HG03469 (cell line): Measurements from ENCODE around the gene KCNAB2.

Source experiments
- ATAC-seq: cut with Tn5 transposase; IDR thresholded peaks from one replicate; pipeline ENCODE4 v1.9.1; 2021; ENCODE audit warnings: mild to moderate bottlenecking, moderate library complexity, moderate number of reproducible peaks; ENCODE audit not compliant: unreplicated experiment

Gene KCNAB2

GRCh38 chr1:6144175-6144574, 98.5 kb downstream of the KCNAB2 start:
- no peak for ATAC-seq

GRCh38 chr1:6144647-6145395, 99.1 kb downstream of the KCNAB2 start:
- ATAC-seq = no peak

DNA sequence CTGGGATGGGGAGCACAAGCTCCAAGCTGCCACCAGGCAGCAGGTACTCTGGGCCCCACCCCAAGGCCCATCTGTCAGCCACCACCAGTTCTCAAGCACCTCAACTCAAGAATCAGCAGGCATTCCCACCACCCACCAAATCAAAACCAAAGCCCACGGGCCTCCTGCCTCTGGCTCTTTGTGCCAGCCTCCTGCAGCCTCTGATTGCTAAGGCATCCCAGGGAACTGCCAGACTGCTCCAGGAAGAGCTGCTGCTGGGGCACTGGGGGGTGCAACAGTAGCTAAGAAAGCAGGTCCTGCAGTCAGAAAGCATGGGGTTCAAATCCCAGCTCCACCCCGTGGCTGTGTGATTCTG, 99.7 kb downstream of the KCNAB2 start:
- ATAC-seq = no peak

GRCh38 chr1:6145864-6146410, 100.2 kb downstream of the KCNAB2 start:
- ATAC-seq = no peak

GRCh38 chr1:6148497-6149241, 103.0 kb downstream of the KCNAB2 start:
- no peak for ATAC-seq

GRCh38 chr1:6149597-6149996, 103.9 kb downstream of the KCNAB2 start:
- no peak for ATAC-seq

DNA sequence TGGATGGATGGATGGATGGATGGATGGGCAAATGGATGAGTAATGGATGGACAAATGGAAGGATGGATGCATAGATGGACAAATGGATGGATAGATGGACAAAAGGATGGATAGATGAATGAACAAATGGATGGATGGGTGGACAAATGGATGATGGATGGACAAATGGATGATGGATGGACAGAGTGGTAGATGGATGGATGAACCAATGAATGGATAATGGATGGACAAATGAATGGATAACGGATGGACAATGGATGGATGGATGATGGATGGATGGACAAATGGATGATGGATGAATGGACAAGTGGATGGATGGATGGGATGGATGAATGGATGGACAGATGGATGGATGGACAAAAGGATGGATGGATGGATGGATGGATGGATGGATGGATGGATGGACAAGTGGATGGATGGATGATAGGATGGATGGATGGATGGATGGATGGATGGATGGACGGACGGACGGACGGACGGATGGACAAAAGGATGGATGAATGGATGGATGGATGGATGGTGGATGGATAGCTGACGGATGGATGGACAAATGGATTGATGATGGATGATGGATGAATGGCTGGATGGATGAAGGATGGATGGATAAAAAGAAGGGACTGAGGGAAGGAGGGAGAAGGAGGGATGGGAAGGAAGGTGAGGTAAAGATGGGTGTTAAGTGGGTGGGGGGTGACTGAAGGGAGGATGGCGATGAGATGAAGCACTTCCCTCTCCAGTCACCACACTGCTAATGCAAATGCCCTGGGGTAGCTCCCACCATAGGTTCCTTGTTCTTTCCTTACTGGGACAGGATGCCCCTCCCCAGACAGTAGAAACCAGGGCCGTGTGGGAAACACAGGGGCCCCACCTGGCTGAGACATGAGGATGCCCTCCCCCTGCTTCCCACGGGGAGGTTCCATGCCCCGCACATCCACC, 104.6 kb downstream of the KCNAB2 start:
- no peak for ATAC-seq
